Loucy (cell line): ENCODE measurements around the gene BTRC.
"Not testable (repeated sequence)": the region's sequence is repeated elsewhere in the genome, so short reads cannot be mapped to it uniquely, and the experiment has no call there.

Experiments used
- H2AFZ ChIP-seq: fragments of 200-600 bp; sonication (generic); 2 replicates; pipeline ENCODE4 v1.6.0; 2016; ENCODE audit warnings: antibody characterized with exemption, mild to moderate bottlenecking, low read length, moderate library complexity
- H3F3A ChIP-seq: fragments of 200-600 bp; 2 replicates; pipeline ENCODE4 v1.6.0; 2016; ENCODE audit warnings: antibody characterized with exemption, low read depth, mild to moderate bottlenecking
- H3K27me3 ChIP-seq: fragments of 200-600 bp; sonication (generic); 2 replicates; pipeline ENCODE4 v1.6.1; 2014; ENCODE audit warnings: low read length, mild to moderate bottlenecking; ENCODE audit not compliant: insufficient read depth, poor library complexity, severe bottlenecking
- H3K36me3 ChIP-seq: fragments of 200-600 bp; sonication (generic); 2 replicates; pipeline ENCODE4 v1.6.1; 2016; ENCODE audit warnings: low read length; ENCODE audit not compliant: insufficient read depth
- H3K4me1 ChIP-seq: fragments of 200-600 bp; sonication (generic); 2 replicates; pipeline ENCODE4 v1.5.1; 2014; ENCODE audit warnings: low read length, mild to moderate bottlenecking; ENCODE audit not compliant: insufficient read depth, poor library complexity, severe bottlenecking
- H3K4me2 ChIP-seq: fragments of 200-600 bp; sonication (generic); 2 replicates; pipeline ENCODE4 v1.6.0; 2014; ENCODE audit warnings: antibody characterized with exemption, low read length, low read depth, mild to moderate bottlenecking; ENCODE audit not compliant: poor library complexity, severe bottlenecking
- H3K4me3 ChIP-seq: fragments of 200-600 bp; sonication (generic); 2 replicates; pipeline ENCODE4 v1.5.1; 2014; ENCODE audit warnings: low read length, mild to moderate bottlenecking, mixed read lengths; ENCODE audit not compliant: poor library complexity, severe bottlenecking
- H3K79me2 ChIP-seq: fragments of 200-600 bp; sonication (generic); 2 replicates; pipeline ENCODE4 v1.6.1; 2014; ENCODE audit warnings: low read length; ENCODE audit not compliant: insufficient read depth
- H3K9ac ChIP-seq: fragments of 200-600 bp; sonication (generic); 2 replicates; pipeline ENCODE4 v1.6.0; 2014; ENCODE audit warnings: mild to moderate bottlenecking, low read depth, low read length, moderate library complexity; ENCODE audit not compliant: poor library complexity, severe bottlenecking
- H3K9me2 ChIP-seq: fragments of 200-600 bp; sonication (generic); replicated peaks from 2 replicates; pipeline ENCODE4 v1.6.1; 2016; ENCODE audit warnings: low read depth, low read length, mixed read lengths
- H3K9me3 ChIP-seq: fragments of 200-600 bp; sonication (generic); 2 replicates; pipeline ENCODE4 v1.6.1; 2014; ENCODE audit warnings: mild to moderate bottlenecking, antibody characterized with exemption, low read length, low read depth; ENCODE audit not compliant: insufficient read depth
- H4K20me1 ChIP-seq: fragments of 200-600 bp; sonication (generic); 2 replicates; pipeline ENCODE4 v1.6.0; 2014; ENCODE audit warnings: antibody characterized with exemption, low read length, mild to moderate bottlenecking; ENCODE audit not compliant: insufficient read depth, poor library complexity, severe bottlenecking
- CTCF ChIP-seq: fragments of 200-600 bp; sonication (generic); conservative IDR thresholded peaks from 2 replicates; pipeline ENCODE4 v1.5.1; 2014; ENCODE audit warnings: mild to moderate bottlenecking, antibody characterized with exemption, low read length
- EZH2phosphoT487 ChIP-seq: fragments of 200-600 bp; IDR thresholded peaks from 2 replicates; pipeline ENCODE4 v1.6.1; 2018; ENCODE audit warnings: antibody characterized with exemption, mild to moderate bottlenecking, moderate library complexity, borderline replicate concordance

Gene BTRC

GRCh38 chr10:101351017-101351416, 2.9 kb upstream of the BTRC start:
- TF ChIP-seq EZH2phosphoT487 (no peak), CTCF (no peak)
- no peaks in the 10 kb centered on the region for H3F3A ChIP-seq
- peaks cover 14% of the 10 kb centered on the region for H3K4me1 ChIP-seq
- H3K79me2 ChIP-seq, result peaks cover 20% of the 10 kb centered on the region
- H4K20me1 ChIP-seq, result no peaks in the 10 kb centered on the region
- H3K4me3 ChIP-seq, result no peak overlapping the region
- H3K9ac ChIP-seq, result no peak overlapping the region
- H3K9me3 ChIP-seq, result no peaks in the 10 kb centered on the region
- no peak overlapping the region for H2AFZ ChIP-seq
- no peaks in the 10 kb centered on the region for H3K36me3 ChIP-seq
- no peaks in the 10 kb centered on the region for H3K27me3 ChIP-seq
- H3K9me2 ChIP-seq, result no peaks in the 10 kb centered on the region
- H3K4me2 ChIP-seq, result no peak overlapping the region

GRCh38 chr10:101351477-101351876, 2.5 kb upstream of the BTRC start:
- Histone ChIP-seq H3K36me3 (no peaks in the 10 kb centered on the region), H3K4me1 (peaks cover 18% of the 10 kb centered on the region), H3K79me2 (peaks cover 25% of the 10 kb centered on the region), H4K20me1 (no peaks in the 10 kb centered on the region), H3F3A (no peaks in the 10 kb centered on the region), H3K9me3 (no peaks in the 10 kb centered on the region), H3K4me2 (no peak overlapping the region), H3K9me2 (no peaks in the 10 kb centered on the region), H3K4me3 (no peak overlapping the region), H2AFZ (no peak overlapping the region), H3K9ac (no peak overlapping the region), H3K27me3 (no peaks in the 10 kb centered on the region)
- TF ChIP-seq EZH2phosphoT487 (no peak), CTCF (no peak)

- not testable (repeated sequence) for H3F3A ChIP-seq, H3K4me3 ChIP-seq, H3K36me3 ChIP-seq, H3K27me3 ChIP-seq, H3K9ac ChIP-seq, H3K9me2 ChIP-seq, H4K20me1 ChIP-seq, H3K9me3 ChIP-seq
- peak overlapping the region; percentile 90 for H2AFZ ChIP-seq
- peaks cover 27% of the 10 kb centered on the region for H3K79me2 ChIP-seq
- peaks cover 25% of the 10 kb centered on the region for H3K4me1 ChIP-seq
- H3K4me2 ChIP-seq, result peak overlapping the region; percentile 71
Observed at GRCh38 chr10:101352857-101353256, 1.1 kb upstream of the BTRC start.

- Histone ChIP-seq H3K9me2 (no peaks in the 10 kb centered on the region), H3K27me3 (no peaks in the 10 kb centered on the region), H3F3A (no peaks in the 10 kb centered on the region), H3K4me3 (peak overlapping the region; percentile 85), H3K9me3 (no peaks in the 10 kb centered on the region), H4K20me1 (peaks cover 3% of the 10 kb centered on the region), H2AFZ (peak overlapping the region; percentile 84), H3K4me2 (peak overlapping the region; percentile 95), H3K79me2 (peaks cover 43% of the 10 kb centered on the region), H3K9ac (peak overlapping the region; percentile 78), H3K4me1 (peaks cover 31% of the 10 kb centered on the region), H3K36me3 (no peaks in the 10 kb centered on the region)
- TF ChIP-seq CTCF (no peak), EZH2phosphoT487 (no peak)
Observed at GRCh38 chr10:101354328-101355071, 535 bp downstream of the BTRC start.
